Large intestine (tissue), 3 donors: ENCODE data around the gene ZNF579. TPM values are rescaled to one million over a fixed set of nuclear protein-coding genes. Genes with fewer than 3 reads are reported as not detected.
"Not testable (repeated sequence)": the region's sequence is repeated elsewhere in the genome, so short reads cannot be mapped to it uniquely, and the experiment has no call there.

ENCODE experiments used
- DNase-seq, 2 donors: peaks; one replicate each; pipeline versions ENCODE4 v3.0.0 to v3.0.0-alpha.2; 2013
- H3K27ac ChIP-seq: one replicate; pipeline ENCODE4 v1.5.1; 2013; ENCODE audit warnings: low read length
- H3K27me3 ChIP-seq: 2 replicates; pipeline ENCODE4 v1.6.1; 2013; ENCODE audit warnings: low read length; ENCODE audit not compliant: control insufficient read depth, insufficient read depth
- H3K36me3 ChIP-seq: 2 replicates; pipeline ENCODE4 v1.6.1; 2013; ENCODE audit warnings: low read length; ENCODE audit not compliant: control insufficient read depth, insufficient read depth
- H3K4me1 ChIP-seq: one replicate; pipeline ENCODE4 v1.6.1; 2013; ENCODE audit warnings: low read length; ENCODE audit not compliant: control insufficient read depth, insufficient read depth
- H3K4me3 ChIP-seq: one replicate; pipeline ENCODE4 v1.5.1; 2013; ENCODE audit warnings: low read length
- H3K9me3 ChIP-seq: one replicate; pipeline ENCODE4 v1.6.1; 2013; ENCODE audit warnings: mild to moderate bottlenecking, low read depth, low read length, moderate library complexity; ENCODE audit not compliant: control insufficient read depth
- WGBS: methylation state at CpG from one replicate; pipeline ENCODE4 v1.1.5; 2013; ENCODE audit warnings: low lambda C conversion rate; ENCODE audit not compliant: insufficient coverage; 5-methylcytosine and 5-hydroxymethylcytosine counted together
- polyA plus RNA-seq: library from polyadenylated mRNA; unstranded; fragments of 120-200 nt; gene quantifications from one replicate; pipeline ENCODE4 v1.2.1, GENCODE V29; 2013

The ZNF579 gene
- polyA plus RNA-seq, 1 donor, result 14.9 TPM

GRCh38 chr19:55540619-55541018 is 40.0 kb downstream of the ZNF579 start:
- Histone ChIP-seq H3K4me3 (no peak overlapping the region), H3K27ac (no peak overlapping the region), H3K36me3 (no peaks in the 10 kb centered on the region), H3K27me3 (peaks cover 3% of the 10 kb centered on the region), H3K4me1 (no peaks in the 10 kb centered on the region), H3K9me3 (no peaks in the 10 kb centered on the region)
- no peak for DNase-seq
- WGBS, result no CpG with 5 or more reads among the region's 10 CpGs

- no peak for DNase-seq
These were observed 41.3 kb downstream of the ZNF579 start for GRCh38 chr19:55539090-55539984.

GRCh38 chr19:55538132-55538531 is 42.5 kb downstream of the ZNF579 start:
- no peaks in the 10 kb centered on the region for H3K27me3 ChIP-seq
- no CpG with 5 or more reads among the region's 5 CpGs for WGBS

More at GRCh38 chr19:55539090-55539984, 41.3 kb downstream of the ZNF579 start:
- WGBS, result 83% methylated on average over 1 of the region's 33 CpGs
- Histone ChIP-seq H3K27ac (no peak overlapping the region), H3K27me3 (no peaks in the 10 kb centered on the region), H3K4me3 (no peak overlapping the region), H3K9me3 (no peaks in the 10 kb centered on the region), H3K4me1 (no peaks in the 10 kb centered on the region), H3K36me3 (no peaks in the 10 kb centered on the region)

GRCh38 chr19:55537741-55538111 is 42.9 kb downstream of the ZNF579 start:
- no peaks in the 10 kb centered on the region for H3K4me1 ChIP-seq
- no peak overlapping the region for H3K4me3 ChIP-seq
- no CpG with 5 or more reads among the region's 5 CpGs for WGBS
- no peaks in the 10 kb centered on the region for H3K27me3 ChIP-seq
- no peak overlapping the region for H3K27ac ChIP-seq
- no peaks in the 10 kb centered on the region for H3K36me3 ChIP-seq
- no peak for DNase-seq
- no peaks in the 10 kb centered on the region for H3K9me3 ChIP-seq

More at GRCh38 chr19:55538132-55538531, 42.5 kb downstream of the ZNF579 start:
- DNase-seq, result no peak
- Histone ChIP-seq H3K4me3 (no peak overlapping the region), H3K36me3 (no peaks in the 10 kb centered on the region), H3K27ac (no peak overlapping the region), H3K4me1 (no peaks in the 10 kb centered on the region), H3K9me3 (no peaks in the 10 kb centered on the region)

GRCh38 chr19:55536951-55537740 is 43.5 kb downstream of the ZNF579 start, which contains the start of gene SBK2:
TSS of gene SBK2 (minus strand) at chr19:55537133. CDS start at chr19:55536294, 839 bp downstream.
- H3K27ac ChIP-seq, result no peak within 1 kb of the TSS
- no peaks in the 10 kb centered on the region for H3K9me3 ChIP-seq
- H3K27me3 ChIP-seq, result no peaks in the 10 kb centered on the region
- H3K4me1 ChIP-seq, result no peaks in the 10 kb centered on the region
- no peaks in the 10 kb centered on the region for H3K36me3 ChIP-seq
- WGBS, result no CpG with 5 or more reads among the region's 14 CpGs
- H3K4me3 ChIP-seq, result no peak within 1 kb of the TSS
- no peak for DNase-seq

- DNase-seq, result no peak
- Histone ChIP-seq H3K27ac (no peak overlapping the region), H3K27me3 (no peaks in the 10 kb centered on the region), H3K4me3 (no peak overlapping the region), H3K36me3 (no peaks in the 10 kb centered on the region), H3K4me1 (no peaks in the 10 kb centered on the region), H3K9me3 (no peaks in the 10 kb centered on the region)
- WGBS, result no CpG with 5 or more reads among the region's 11 CpGs
These were observed 44.3 kb downstream of the ZNF579 start for GRCh38 chr19:55536366-55536765.

GRCh38 chr19:55535965-55536350 is 44.7 kb downstream of the ZNF579 start:
- DNase-seq, result no peak
- Histone ChIP-seq H3K9me3 (no peaks in the 10 kb centered on the region), H3K4me1 (no peaks in the 10 kb centered on the region), H3K27me3 (no peaks in the 10 kb centered on the region), H3K4me3 (no peak overlapping the region), H3K27ac (no peak overlapping the region), H3K36me3 (no peaks in the 10 kb centered on the region)
- no CpG with 5 or more reads among the region's 22 CpGs for WGBS

GRCh38 chr19:55535173-55535964 is 45.3 kb downstream of the ZNF579 start:
- DNase-seq, result no peak
- no peaks in the 10 kb centered on the region for H3K27me3 ChIP-seq
- no CpG with 5 or more reads among the region's 12 CpGs for WGBS
- H3K27ac ChIP-seq, result no peak overlapping the region
- H3K4me3 ChIP-seq, result no peak overlapping the region
- H3K36me3 ChIP-seq, result no peaks in the 10 kb centered on the region
- no peaks in the 10 kb centered on the region for H3K9me3 ChIP-seq
- H3K4me1 ChIP-seq, result no peaks in the 10 kb centered on the region

GRCh38 chr19:55534280-55534679 is 46.4 kb downstream of the ZNF579 start:
- DNase-seq, H3K27ac ChIP-seq, H3K27me3 ChIP-seq, H3K4me1 ChIP-seq, H3K36me3 ChIP-seq, H3K4me3 ChIP-seq, H3K9me3 ChIP-seq: not testable (repeated sequence)
- WGBS, result no CpG with 5 or more reads among the region's 7 CpGs

- Histone ChIP-seq H3K4me1 (peaks cover 7% of the 10 kb centered on the region), H3K4me3 (no peak overlapping the region), H3K9me3 (no peaks in the 10 kb centered on the region), H3K36me3 (no peaks in the 10 kb centered on the region), H3K27ac (no peak overlapping the region), H3K27me3 (peaks cover 5% of the 10 kb centered on the region)
- DNase-seq, result no peak
- no CpG with 5 or more reads among the region's 26 CpGs for WGBS
These were observed 49.7 kb downstream of the ZNF579 start for GRCh38 chr19:55530996-55531395.
